Loucy (cell line): Measurements from ENCODE around the gene MRTFA.
"Not testable (repeated sequence)": the region's sequence is repeated elsewhere in the genome, so short reads cannot be mapped to it uniquely, and the experiment has no call there.

ENCODE experiments used
- H2AFZ ChIP-seq: fragments of 200-600 bp; sonication (generic); 2 replicates; pipeline ENCODE4 v1.6.0; 2016; ENCODE audit warnings: antibody characterized with exemption, mild to moderate bottlenecking, low read length, moderate library complexity
- H3F3A ChIP-seq: fragments of 200-600 bp; 2 replicates; pipeline ENCODE4 v1.6.0; 2016; ENCODE audit warnings: antibody characterized with exemption, low read depth, mild to moderate bottlenecking
- H3K27me3 ChIP-seq: fragments of 200-600 bp; sonication (generic); 2 replicates; pipeline ENCODE4 v1.6.1; 2014; ENCODE audit warnings: low read length, mild to moderate bottlenecking; ENCODE audit not compliant: insufficient read depth, poor library complexity, severe bottlenecking
- H3K36me3 ChIP-seq: fragments of 200-600 bp; sonication (generic); 2 replicates; pipeline ENCODE4 v1.6.1; 2016; ENCODE audit warnings: low read length; ENCODE audit not compliant: insufficient read depth
- H3K4me1 ChIP-seq: fragments of 200-600 bp; sonication (generic); 2 replicates; pipeline ENCODE4 v1.5.1; 2014; ENCODE audit warnings: low read length, mild to moderate bottlenecking; ENCODE audit not compliant: insufficient read depth, poor library complexity, severe bottlenecking
- H3K4me2 ChIP-seq: fragments of 200-600 bp; sonication (generic); 2 replicates; pipeline ENCODE4 v1.6.0; 2014; ENCODE audit warnings: antibody characterized with exemption, low read length, low read depth, mild to moderate bottlenecking; ENCODE audit not compliant: poor library complexity, severe bottlenecking
- H3K4me3 ChIP-seq: fragments of 200-600 bp; sonication (generic); 2 replicates; pipeline ENCODE4 v1.5.1; 2014; ENCODE audit warnings: low read length, mild to moderate bottlenecking, mixed read lengths; ENCODE audit not compliant: poor library complexity, severe bottlenecking
- H3K79me2 ChIP-seq: fragments of 200-600 bp; sonication (generic); 2 replicates; pipeline ENCODE4 v1.6.1; 2014; ENCODE audit warnings: low read length; ENCODE audit not compliant: insufficient read depth
- H3K9ac ChIP-seq: fragments of 200-600 bp; sonication (generic); 2 replicates; pipeline ENCODE4 v1.6.0; 2014; ENCODE audit warnings: mild to moderate bottlenecking, low read depth, low read length, moderate library complexity; ENCODE audit not compliant: poor library complexity, severe bottlenecking
- H3K9me2 ChIP-seq: fragments of 200-600 bp; sonication (generic); replicated peaks from 2 replicates; pipeline ENCODE4 v1.6.1; 2016; ENCODE audit warnings: low read depth, low read length, mixed read lengths
- H3K9me3 ChIP-seq: fragments of 200-600 bp; sonication (generic); 2 replicates; pipeline ENCODE4 v1.6.1; 2014; ENCODE audit warnings: mild to moderate bottlenecking, antibody characterized with exemption, low read length, low read depth; ENCODE audit not compliant: insufficient read depth
- H4K20me1 ChIP-seq: fragments of 200-600 bp; sonication (generic); 2 replicates; pipeline ENCODE4 v1.6.0; 2014; ENCODE audit warnings: antibody characterized with exemption, low read length, mild to moderate bottlenecking; ENCODE audit not compliant: insufficient read depth, poor library complexity, severe bottlenecking
- CTCF ChIP-seq: fragments of 200-600 bp; sonication (generic); conservative IDR thresholded peaks from 2 replicates; pipeline ENCODE4 v1.5.1; 2014; ENCODE audit warnings: mild to moderate bottlenecking, antibody characterized with exemption, low read length
- EZH2phosphoT487 ChIP-seq: fragments of 200-600 bp; IDR thresholded peaks from 2 replicates; pipeline ENCODE4 v1.6.1; 2018; ENCODE audit warnings: antibody characterized with exemption, mild to moderate bottlenecking, moderate library complexity, borderline replicate concordance

The MRTFA gene

GRCh38 chr22:40533712-40534378, 102.7 kb downstream of the MRTFA start:
- Histone ChIP-seq H3K9me3 (no peaks in the 10 kb centered on the region), H4K20me1 (peaks cover 9% of the 10 kb centered on the region), H3K4me3 (peak overlapping the region; percentile 68), H3K27me3 (no peaks in the 10 kb centered on the region), H3K36me3 (no peaks in the 10 kb centered on the region), H3K4me2 (peak overlapping the region; percentile 83), H3K79me2 (peaks cover 30% of the 10 kb centered on the region), H3K4me1 (peaks cover 45% of the 10 kb centered on the region), H3K9me2 (no peaks in the 10 kb centered on the region), H3F3A (peaks cover 9% of the 10 kb centered on the region; the same call in 1 of the 2 replicates), H3K9ac (peak overlapping the region; percentile 57), H2AFZ (no peak overlapping the region)
- TF ChIP-seq CTCF (no peak), EZH2phosphoT487 (no peak)

DNA sequence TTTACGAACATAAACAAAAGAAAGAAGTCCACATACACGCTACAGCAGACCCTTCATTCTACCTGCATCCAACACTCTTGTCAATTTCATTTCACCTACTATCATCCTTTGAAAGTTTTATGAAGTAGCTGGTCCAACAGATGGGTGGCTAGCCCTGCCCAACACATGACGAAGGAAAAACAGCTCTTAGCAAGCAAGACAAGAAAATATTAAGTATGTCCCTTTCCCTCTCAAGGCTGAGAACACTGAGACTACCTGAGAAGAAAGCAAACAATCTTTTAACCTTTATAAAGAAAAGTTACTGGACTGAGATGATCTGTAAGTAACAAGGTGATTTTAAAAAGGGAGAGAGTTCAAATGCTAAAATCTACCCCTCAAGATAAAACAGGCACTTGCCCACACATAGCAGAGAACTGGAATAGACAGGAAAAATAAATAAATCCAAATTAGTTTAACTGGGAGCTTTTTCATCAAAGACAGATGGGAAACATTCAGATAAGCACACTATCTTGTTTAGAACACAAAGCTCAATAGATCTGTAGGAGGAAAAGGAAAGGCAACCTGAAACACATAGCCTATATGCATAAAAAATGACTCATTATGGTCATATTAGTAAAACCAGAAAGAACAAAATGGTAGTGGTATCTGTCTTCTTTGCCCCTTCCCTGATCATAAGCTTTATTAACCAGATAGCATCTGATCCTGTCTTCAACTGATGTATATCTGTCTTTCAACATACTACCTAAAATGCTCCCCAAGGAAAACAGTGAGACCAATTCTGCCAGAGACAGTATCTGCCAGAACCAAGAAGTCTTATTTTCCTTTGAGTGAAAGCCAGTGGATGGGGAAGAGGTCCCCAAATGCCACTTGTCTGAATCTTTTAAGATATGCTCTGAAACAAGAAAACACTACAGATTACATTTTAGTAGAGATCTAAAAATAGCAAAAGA, 104.3 kb downstream of the MRTFA start:
- Histone ChIP-seq H3K4me1 (peaks cover 45% of the 10 kb centered on the region), H3K9ac (peak overlapping the region; percentile 46)

GRCh38 chr22:40530391-40530790, 106.1 kb downstream of the MRTFA start:
- Histone ChIP-seq H3K79me2 (peaks cover 36% of the 10 kb centered on the region), H3K4me1 (peaks cover 45% of the 10 kb centered on the region)
- H3F3A ChIP-seq, H3K36me3 ChIP-seq, H3K27me3 ChIP-seq, H2AFZ ChIP-seq, H3K9me3 ChIP-seq, H3K9me2 ChIP-seq, H3K4me3 ChIP-seq, H3K9ac ChIP-seq, H3K4me2 ChIP-seq, H4K20me1 ChIP-seq: not testable (repeated sequence)

More for the DNA sequence above, 104.3 kb downstream of the MRTFA start:
- no peaks in the 10 kb centered on the region for H3K27me3 ChIP-seq
- no peaks in the 10 kb centered on the region for H3K36me3 ChIP-seq
- peak overlapping the region; percentile 68 for H3K4me3 ChIP-seq
- no peak overlapping the region for H2AFZ ChIP-seq
- no peaks in the 10 kb centered on the region for H3K9me3 ChIP-seq
- H4K20me1 ChIP-seq, result peaks cover 9% of the 10 kb centered on the region
- H3K4me2 ChIP-seq, result peak overlapping the region; percentile 83
- H3K9me2 ChIP-seq, result no peaks in the 10 kb centered on the region
- TF ChIP-seq CTCF, result no peak
- TF ChIP-seq EZH2phosphoT487, result no peak
- H3F3A ChIP-seq, result peaks cover 9% of the 10 kb centered on the region; the same call in 1 of the 2 replicates
- H3K79me2 ChIP-seq, result peaks cover 33% of the 10 kb centered on the region
